Endothelial cell of umbilical vein (primary cell): ENCODE data around the gene INSYN2B. TPM values are rescaled to one million over a fixed set of nuclear protein-coding genes. Genes with fewer than 3 reads are reported as not detected.

ENCODE experiments used
- BruUV-seq: library from RNA; stranded (reverse); fragments of 400-500 nt; replicated peaks from 2 replicates; lab custom pipeline; 2021; lab: Mats Ljungman, UMichigan
- CTCF ChIA-PET: fragments of 300-600, 350-600 bp; sonication (Branson Sonifier 250); formaldehyde crosslinking; loops from one replicate; lab custom pipeline; 2021; ENCODE audit warnings: antibody characterized with exemption, inconsistent platforms; lab: Charles Lee
- POLR2A ChIA-PET: fragments of 300-600, 350-600 bp; sonication (Branson Sonifier 250); formaldehyde crosslinking; loops from one replicate; lab custom pipeline; 2021; ENCODE audit warnings: antibody characterized with exemption, inconsistent platforms; lab: Charles Lee
- DNase-seq: peaks from one replicate; pipeline ENCODE4 v3.0.0-alpha.2; 2011; ENCODE audit warnings: low read depth, low spot score
- FAIRE-seq: peaks from 2 replicates; lab custom pipeline; 2011; peaks lifted over from hg19 to GRCh38; lab: Jason Lieb, UNC
- H2AFZ ChIP-seq: 2 replicates; pipeline ENCODE4 v1.6.0; 2012; ENCODE audit warnings: low read depth, low read length, control low read depth, inconsistent platforms
- H3K27ac ChIP-seq: 2 replicates; pipeline ENCODE4 v1.5.1; 2011; ENCODE audit warnings: low read depth, mild to moderate bottlenecking, control low read depth, low read length, moderate library complexity; ENCODE audit not compliant: insufficient read depth
- H3K27me3 ChIP-seq, 2 experiments: 2 replicates each; pipeline versions ENCODE4 v1.6.0 to v1.6.1; 2011; ENCODE audit warnings: low read length in 2 of 2, mixed read lengths in 1 of 2; ENCODE audit not compliant: control insufficient read depth in 2 of 2, insufficient read depth in 2 of 2
- H3K36me3 ChIP-seq, 2 experiments: 2 replicates in 1 of 2; 3 replicates in 1 of 2; pipeline ENCODE4 v1.5.1; 2011; ENCODE audit warnings: low read length in 2 of 2, mild to moderate bottlenecking in 1 of 2, moderate library complexity in 1 of 2; ENCODE audit not compliant: control insufficient read depth in 2 of 2, insufficient read depth in 2 of 2; ENCODE audit errors: extremely low read depth in 1 of 2
- H3K4me1 ChIP-seq: 3 replicates; pipeline ENCODE4 v1.5.1; 2011; ENCODE audit warnings: mild to moderate bottlenecking, low read length; ENCODE audit not compliant: control insufficient read depth, insufficient read depth; ENCODE audit errors: extremely low read depth
- H3K4me2 ChIP-seq: 2 replicates; pipeline ENCODE4 v1.6.1; 2011; ENCODE audit warnings: low read length, control low read depth, mixed read lengths; ENCODE audit not compliant: insufficient read depth
- H3K4me3 ChIP-seq, 3 experiments: fragments of 200-600 bp in 1 of 3; sonication (generic), shearing (Covaris generic) in 1 of 3; replicated peaks in 1 of 3; 2 replicates each; pipeline ENCODE4 v1.5.1; 2011 to 2016; ENCODE audit warnings: control low read depth in 3 of 3, low read length in 3 of 3, mild to moderate bottlenecking in 2 of 3, inconsistent platforms in 1 of 3, low read depth in 1 of 3, moderate library complexity in 1 of 3; ENCODE audit not compliant: insufficient read depth in 1 of 3
- H3K79me2 ChIP-seq: 2 replicates; pipeline ENCODE4 v1.6.0; 2012; ENCODE audit warnings: low read length, inconsistent platforms; ENCODE audit not compliant: control insufficient read depth, insufficient read depth
- H3K9ac ChIP-seq: replicated peaks from 2 replicates; pipeline ENCODE3; 2011; ENCODE audit warnings: low read length, control low read depth; ENCODE audit not compliant: insufficient read depth; ENCODE audit errors: extremely low read depth
- H3K9me1 ChIP-seq: replicated peaks from 3 replicates; pipeline ENCODE4 v1.6.0; 2011; ENCODE audit warnings: mild to moderate bottlenecking, low read length; ENCODE audit not compliant: control insufficient read depth, insufficient read depth; ENCODE audit errors: extremely low read depth
- H3K9me3 ChIP-seq: replicated peaks from 2 replicates; pipeline ENCODE4 v1.5.1; 2012; ENCODE audit warnings: low read length, inconsistent platforms; ENCODE audit not compliant: control insufficient read depth, insufficient read depth
- H4K20me1 ChIP-seq: replicated peaks from 2 replicates; pipeline ENCODE3; 2011; ENCODE audit warnings: mild to moderate bottlenecking, low read length; ENCODE audit not compliant: control insufficient read depth, insufficient read depth; ENCODE audit errors: extremely low read depth
- EZH2 ChIP-seq: IDR thresholded peaks from 2 replicates; pipeline ENCODE4 v1.6.1; 2012; ENCODE audit warnings: borderline replicate concordance, low read depth, mild to moderate bottlenecking, moderate library complexity, low read length, inconsistent platforms; ENCODE audit not compliant: severe bottlenecking
- FOS ChIP-seq: IDR thresholded peaks from 2 replicates; pipeline ENCODE4 v1.6.1; 2011; ENCODE audit warnings: mild to moderate bottlenecking, low read length, moderate library complexity, borderline replicate concordance; ENCODE audit not compliant: insufficient read depth
- GATA2 ChIP-seq: IDR thresholded peaks from 2 replicates; pipeline ENCODE4 v1.7.0; 2011; ENCODE audit warnings: low read depth, mild to moderate bottlenecking, moderate library complexity, mixed read lengths, low read length; ENCODE audit not compliant: insufficient read length, insufficient read depth
- JUN ChIP-seq: IDR thresholded peaks from 2 replicates; pipeline ENCODE4 v1.6.1; 2011; ENCODE audit warnings: borderline replicate concordance, low read depth; ENCODE audit not compliant: insufficient read length, insufficient read depth
- MYC ChIP-seq: IDR thresholded peaks from one replicate; pipeline ENCODE4 v1.6.1; 2011; ENCODE audit warnings: mild to moderate bottlenecking, low read depth, low read length
- POLR2A ChIP-seq: IDR thresholded peaks from 2 replicates; pipeline ENCODE4 v1.6.1; 2012; ENCODE audit warnings: low read depth, mild to moderate bottlenecking, control low read depth, low read length
- POLR2AphosphoS5 ChIP-seq: IDR thresholded peaks from 2 replicates; pipeline ENCODE4 v1.6.1; 2012; ENCODE audit warnings: low read depth, mild to moderate bottlenecking, control low read depth, low read length, moderate library complexity; ENCODE audit not compliant: insufficient read depth
- dilution Hi-C: fragments of 300-500 bp; cut with MboI; formaldehyde crosslinking; loops from one replicate; pipeline ENCODE4 v1.15.0; 2019; ENCODE audit warnings: low sequenced_read_pairs; ENCODE audit not compliant: extremely low pct_ligation_motif_present
- intact Hi-C: fragments of 100-400 bp; cut with micrococcal nuclease; formaldehyde crosslinking; loops from one replicate; pipeline ENCODE4 v1.10.0; 2022
- polyA plus RNA-seq, 4 experiments: library from polyadenylated mRNA; depleted of rRNA in 3 of 4; stranded (reverse) in 3 of 4; unstranded in 1 of 4; fragments of >200 nt; gene quantifications; 2 replicates each; pipeline versions ENCODE4 v1.2.1 to v1.2.3, GENCODE V29; 2011 to 2012; ENCODE audit warnings: missing spikeins in 1 of 4
- total RNA-seq: library from RNA; stranded (reverse); gene quantifications from 2 replicates; pipeline ENCODE4 v1.2.3, GENCODE V29; 2021
- TF ChIP-seq, protein P1 (sequence below): IDR thresholded peaks from 2 replicates; pipeline ENCODE4 v1.6.1; 2011; ENCODE audit not compliant: insufficient read depth, insufficient read length
- TF ChIP-seq, protein P2 (sequence below), 2 donors: IDR thresholded peaks; 1 replicate in 1 of 2; 2 replicates in 1 of 2; pipeline ENCODE4 v1.5.1; 2011; ENCODE audit warnings: low read length in 2 of 2, mild to moderate bottlenecking in 2 of 2, moderate library complexity in 2 of 2, control low read depth in 1 of 2, inconsistent platforms in 1 of 2, low read depth in 1 of 2; ENCODE audit not compliant: insufficient read depth in 1 of 2; ENCODE audit errors: extremely low read depth in 1 of 2

Gene INSYN2B
- total and polyA plus RNA-seq, 2 donors (not counting 3 experiments of a cell fraction or from before 2014, with no cell fraction given) = 8.2 to 17.1 TPM

DNA sequence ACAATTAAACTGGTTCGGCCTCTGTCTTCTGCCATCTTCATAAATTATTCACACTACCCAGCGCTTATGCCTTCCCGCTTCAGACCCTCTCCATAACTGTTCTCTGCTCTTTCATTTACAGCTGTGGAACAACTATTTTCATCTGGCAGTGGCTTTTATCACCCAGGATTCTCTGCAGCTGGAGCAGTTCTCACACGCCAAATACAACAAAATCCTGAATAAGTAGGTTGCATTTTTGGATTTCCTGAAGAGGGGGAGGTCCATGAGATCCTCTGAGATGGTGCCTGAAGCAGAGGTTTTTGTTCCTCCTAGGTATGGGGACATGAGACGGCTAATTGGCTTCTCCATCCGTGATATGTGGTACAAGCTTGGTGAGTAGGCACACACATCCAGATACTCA lies 28.1 kb upstream of the INSYN2B start:
- no peak overlapping the region for H3K4me2 ChIP-seq
- no peaks in the 10 kb centered on the region for H3K9me1 ChIP-seq
- H3K27me3 ChIP-seq = peaks cover 0 to 15% of the 10 kb centered on the region in 2 experiments
- no peaks in the 10 kb centered on the region for H3K36me3 ChIP-seq
- H3K4me1 ChIP-seq = no peaks in the 10 kb centered on the region
- DNase-seq (no peak), FAIRE-seq (no peak)
- BruUV-seq = no TSS peak
- POLR2A ChIA-PET = no interaction called here
- dilution Hi-C loops = no loop called here
- H3K79me2 ChIP-seq = no peaks in the 10 kb centered on the region
- H3K9me3 ChIP-seq = no peaks in the 10 kb centered on the region
- no peak overlapping the region for H2AFZ ChIP-seq
- TF ChIP-seq POLR2A (no peak), GATA2 (no peak), MYC (no peak), JUN (no peak), FOS (no peak), POLR2AphosphoS5 (no peak), EZH2 (no peak)
- TF ChIP-seq, protein P1, sequence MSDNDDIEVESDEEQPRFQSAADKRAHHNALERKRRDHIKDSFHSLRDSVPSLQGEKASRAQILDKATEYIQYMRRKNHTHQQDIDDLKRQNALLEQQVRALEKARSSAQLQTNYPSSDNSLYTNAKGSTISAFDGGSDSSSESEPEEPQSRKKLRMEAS = no peak
- TF ChIP-seq, protein P2, sequence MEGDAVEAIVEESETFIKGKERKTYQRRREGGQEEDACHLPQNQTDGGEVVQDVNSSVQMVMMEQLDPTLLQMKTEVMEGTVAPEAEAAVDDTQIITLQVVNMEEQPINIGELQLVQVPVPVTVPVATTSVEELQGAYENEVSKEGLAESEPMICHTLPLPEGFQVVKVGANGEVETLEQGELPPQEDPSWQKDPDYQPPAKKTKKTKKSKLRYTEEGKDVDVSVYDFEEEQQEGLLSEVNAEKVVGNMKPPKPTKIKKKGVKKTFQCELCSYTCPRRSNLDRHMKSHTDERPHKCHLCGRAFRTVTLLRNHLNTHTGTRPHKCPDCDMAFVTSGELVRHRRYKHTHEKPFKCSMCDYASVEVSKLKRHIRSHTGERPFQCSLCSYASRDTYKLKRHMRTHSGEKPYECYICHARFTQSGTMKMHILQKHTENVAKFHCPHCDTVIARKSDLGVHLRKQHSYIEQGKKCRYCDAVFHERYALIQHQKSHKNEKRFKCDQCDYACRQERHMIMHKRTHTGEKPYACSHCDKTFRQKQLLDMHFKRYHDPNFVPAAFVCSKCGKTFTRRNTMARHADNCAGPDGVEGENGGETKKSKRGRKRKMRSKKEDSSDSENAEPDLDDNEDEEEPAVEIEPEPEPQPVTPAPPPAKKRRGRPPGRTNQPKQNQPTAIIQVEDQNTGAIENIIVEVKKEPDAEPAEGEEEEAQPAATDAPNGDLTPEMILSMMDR (IDR thresholded peaks at IDR 0.05; ENCODE audit: extremely low read depth in 1 of 2, insufficient read depth in 1 of 2, low read depth in 1 of 2, low read length in 2 of 2) = no peak
- H3K27ac ChIP-seq = no peak overlapping the region
- no peak overlapping the region for H3K9ac ChIP-seq
- intact Hi-C loops = no loop called here
- H4K20me1 ChIP-seq = no peaks in the 10 kb centered on the region
- H3K4me3 ChIP-seq = no peak overlapping the region
- CTCF ChIA-PET = no interaction called here
